HEK293T (cell line): ENCODE results near the gene TMEM61.

Experiments used
- CTCF ChIA-PET: fragments of 350-600 bp; formaldehyde crosslinking; extraction: SDS; loops from one replicate; lab custom pipeline; 2021; ENCODE audit warnings: antibody characterized with exemption, inconsistent platforms; lab: Yijun Ruan, JAX
- POLR2A ChIA-PET: fragments of 350-600 bp; formaldehyde crosslinking; extraction: SDS; loops from one replicate; lab custom pipeline; 2020; ENCODE audit warnings: antibody characterized with exemption, inconsistent platforms; lab: Yijun Ruan, JAX
- DNase-seq: peaks from one replicate; pipeline ENCODE4 v3.0.0; 2012; ENCODE audit warnings: mixed read lengths; ENCODE audit errors: extremely low spot score
- ARNT ChIP-seq: fragments of 450-650 bp; IDR thresholded peaks from 2 replicates; pipeline ENCODE4 v1.6.1; 2017; ENCODE audit warnings: mild to moderate bottlenecking
- BHLHE40 ChIP-seq: fragments of 450-650 bp; IDR thresholded peaks from 2 replicates; pipeline ENCODE4 v1.6.1; 2016; ENCODE audit warnings: mild to moderate bottlenecking, moderate library complexity, borderline replicate concordance
- CTBP1 ChIP-seq: fragments of 450-650 bp; IDR thresholded peaks from 2 replicates; pipeline ENCODE4 v1.6.1; 2016; ENCODE audit warnings: borderline replicate concordance
- ELF4 ChIP-seq: fragments of 450-650 bp; IDR thresholded peaks from 2 replicates; pipeline ENCODE4 v1.6.1; 2017; ENCODE audit warnings: antibody characterized with exemption
- FOXA1 ChIP-seq: fragments of 450-650 bp; IDR thresholded peaks from 2 replicates; pipeline ENCODE4 v1.6.1; 2016; ENCODE audit warnings: mild to moderate bottlenecking
- FOXK2 ChIP-seq: fragments of 450-650 bp; IDR thresholded peaks from 2 replicates; pipeline ENCODE4 v1.6.1; 2016; ENCODE audit warnings: mild to moderate bottlenecking
- FOXM1 ChIP-seq: fragments of 450-650 bp; IDR thresholded peaks from 2 replicates; pipeline ENCODE4 v1.6.1; 2017; ENCODE audit warnings: mild to moderate bottlenecking, borderline replicate concordance
- HDGF ChIP-seq: fragments of 450-650 bp; IDR thresholded peaks from 2 replicates; pipeline ENCODE4 v1.6.1; 2017; ENCODE audit warnings: antibody characterized with exemption, borderline replicate concordance
- L3MBTL2 ChIP-seq: fragments of 450-650 bp; conservative IDR thresholded peaks from 2 replicates; pipeline ENCODE4 v1.6.1; 2016; ENCODE audit warnings: mild to moderate bottlenecking
- LEF1 ChIP-seq: fragments of 450-650 bp; IDR thresholded peaks from 2 replicates; pipeline ENCODE4 v1.6.1; 2017; ENCODE audit warnings: mild to moderate bottlenecking, borderline replicate concordance
- NFRKB ChIP-seq: fragments of 450-650 bp; IDR thresholded peaks from 2 replicates; pipeline ENCODE4 v1.6.1; 2016; ENCODE audit warnings: mild to moderate bottlenecking, moderate library complexity
- SP1 ChIP-seq: fragments of 450-650 bp; IDR thresholded peaks from 2 replicates; pipeline ENCODE4 v1.6.1; 2017
- SUZ12 ChIP-seq: fragments of 450-650 bp; IDR thresholded peaks from 2 replicates; pipeline ENCODE4 v1.6.1; 2016; ENCODE audit warnings: mild to moderate bottlenecking
- TARDBP ChIP-seq: fragments of 450-650 bp; IDR thresholded peaks from 2 replicates; pipeline ENCODE4 v1.6.1; 2016
- ZNF384 ChIP-seq: fragments of 450-650 bp; IDR thresholded peaks from 2 replicates; pipeline ENCODE4 v1.6.1; 2016
- TF ChIP-seq, protein P1 (sequence below): fragments of 450-650 bp; IDR thresholded peaks from 2 replicates; pipeline ENCODE4 v1.6.1; 2016

The TMEM61 gene

DNA sequence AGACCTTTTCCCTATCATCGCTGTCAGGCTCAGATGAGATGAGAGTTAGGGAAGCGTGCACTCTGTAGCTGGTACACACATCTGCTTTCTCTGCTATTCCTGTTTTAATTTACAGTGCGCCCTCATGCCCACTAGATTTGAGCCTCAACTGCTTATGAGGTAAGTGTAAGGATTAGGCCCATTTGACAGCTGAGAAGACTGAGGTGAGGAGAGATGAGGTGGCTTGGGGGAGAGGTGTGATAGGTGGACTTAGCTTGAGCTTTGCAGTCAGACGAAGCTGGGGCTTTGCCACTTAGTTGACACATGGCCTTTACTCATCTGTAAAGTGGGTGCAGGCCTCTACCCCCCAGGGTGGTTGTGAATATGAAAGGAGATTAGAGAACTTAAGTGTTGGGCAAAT is 8.5 kb downstream of the TMEM61 start:
- POLR2A ChIA-PET, result no interaction called here

DNA sequence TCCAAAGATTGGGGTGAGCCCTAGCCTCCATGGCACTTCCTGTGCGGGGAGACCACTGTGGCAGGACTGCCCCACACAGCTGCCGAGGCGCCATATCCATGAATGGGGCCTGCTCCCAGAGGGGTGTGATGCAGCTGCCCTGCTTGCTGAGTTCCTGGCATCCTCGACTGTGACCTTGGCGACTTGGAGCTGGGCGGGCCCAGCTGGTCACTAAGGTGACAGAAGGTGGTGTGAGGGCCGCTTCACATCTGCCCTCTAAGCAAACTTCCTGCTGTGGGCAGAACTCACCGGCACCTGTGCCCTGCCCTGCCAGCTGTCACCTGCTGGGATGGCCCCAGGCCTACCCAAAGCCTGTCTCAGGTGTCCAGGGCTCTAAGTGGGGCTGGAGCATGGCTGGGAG is 9.0 kb downstream of the TMEM61 start:
- POLR2A ChIA-PET, result no interaction called here

More for the DNA sequence above, 8.5 kb downstream of the TMEM61 start:
- no peak for DNase-seq
- TF ChIP-seq ARNT (no peak), FOXK2 (no peak), TARDBP (no peak), FOXA1 (no peak), BHLHE40 (no peak), ZNF384 (no peak), HDGF (no peak), SP1 (no peak), FOXM1 (no peak), SUZ12 (no peak), L3MBTL2 (no peak), LEF1 (no peak), ELF4 (no peak), CTBP1 (no peak), NFRKB (no peak)
- TF ChIP-seq, protein P1, sequence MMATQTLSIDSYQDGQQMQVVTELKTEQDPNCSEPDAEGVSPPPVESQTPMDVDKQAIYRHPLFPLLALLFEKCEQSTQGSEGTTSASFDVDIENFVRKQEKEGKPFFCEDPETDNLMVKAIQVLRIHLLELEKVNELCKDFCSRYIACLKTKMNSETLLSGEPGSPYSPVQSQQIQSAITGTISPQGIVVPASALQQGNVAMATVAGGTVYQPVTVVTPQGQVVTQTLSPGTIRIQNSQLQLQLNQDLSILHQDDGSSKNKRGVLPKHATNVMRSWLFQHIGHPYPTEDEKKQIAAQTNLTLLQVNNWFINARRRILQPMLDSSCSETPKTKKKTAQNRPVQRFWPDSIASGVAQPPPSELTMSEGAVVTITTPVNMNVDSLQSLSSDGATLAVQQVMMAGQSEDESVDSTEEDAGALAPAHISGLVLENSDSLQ, result no peak
- CTCF ChIA-PET, result interaction anchor here (1.4 to 1.7 kb wide), 3 partner anchors 39 to 51 kb away, joined by 3 to 6 read pairs (median 5); no protein-coding TSS in a partner anchor

DNA sequence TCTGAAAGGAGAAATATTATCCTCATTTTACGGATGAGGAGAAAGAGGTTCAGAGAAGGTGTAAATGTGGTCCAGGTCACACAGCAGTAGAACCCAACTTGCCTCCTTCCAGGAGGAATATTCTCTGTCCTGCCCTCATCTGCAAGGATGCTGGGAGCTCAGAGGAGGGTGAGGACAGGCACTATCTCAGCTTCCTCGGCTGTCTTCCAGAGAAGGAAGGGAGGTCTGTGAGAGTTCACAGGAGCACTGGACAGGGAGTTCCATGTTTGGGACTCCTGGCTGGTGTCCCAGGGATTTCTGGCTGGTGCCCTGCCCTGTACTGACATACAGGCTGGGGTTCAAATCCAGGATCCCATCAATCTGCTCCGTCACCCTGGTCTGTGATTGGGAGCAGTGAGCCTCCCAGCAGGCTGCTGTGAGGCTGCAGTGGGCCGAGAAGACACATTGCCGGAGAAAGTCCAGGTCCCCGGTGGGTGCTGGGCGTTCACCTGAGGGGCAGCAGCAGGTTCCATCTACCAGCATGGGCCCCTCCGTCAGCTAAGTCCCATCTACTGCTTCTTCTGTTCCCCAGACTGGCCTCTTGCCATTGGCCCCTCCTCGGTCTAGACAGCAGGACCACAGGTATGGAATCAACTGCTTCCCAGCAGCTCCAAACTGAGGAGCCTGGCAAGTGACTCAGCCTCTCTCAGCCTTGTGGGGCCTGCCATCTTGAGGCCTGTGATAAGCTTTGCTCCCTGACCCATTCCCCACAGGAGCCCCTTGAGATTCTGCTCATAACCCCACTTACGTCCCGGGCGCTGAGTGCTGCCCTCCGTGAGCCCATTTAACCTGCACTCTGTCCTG is 9.8 kb downstream of the TMEM61 start:
- POLR2A ChIA-PET, result no interaction called here
- CTCF ChIA-PET, result interaction anchor here (1.1 to 1.7 kb wide), 5 partner anchors 40 to 52 kb away, joined by 3 to 6 read pairs (median 5); no protein-coding TSS in a partner anchor
- no peak for DNase-seq
- TF ChIP-seq NFRKB (no peak), LEF1 (no peak), SP1 (no peak), FOXK2 (no peak), ELF4 (no peak), SUZ12 (no peak), FOXM1 (no peak), FOXA1 (no peak), L3MBTL2 (no peak), ARNT (no peak), CTBP1 (no peak)
- TF ChIP-seq, protein P1, result no peak

More for the DNA sequence above, 9.0 kb downstream of the TMEM61 start:
- TF ChIP-seq, protein P1, result no peak
- TF ChIP-seq LEF1, result no peak
- TF ChIP-seq TARDBP, result no peak
- no peak for TF ChIP-seq L3MBTL2
- no peak for TF ChIP-seq BHLHE40
- TF ChIP-seq SP1, result no peak
- no peak for TF ChIP-seq HDGF
- TF ChIP-seq FOXA1, result no peak
- no peak for TF ChIP-seq SUZ12
- CTCF ChIA-PET, result interaction anchor here (1.4 to 1.7 kb wide), 3 partner anchors 39 to 52 kb away, joined by 3 to 6 read pairs (median 5); no protein-coding TSS in a partner anchor
- DNase-seq, result no peak

DNA sequence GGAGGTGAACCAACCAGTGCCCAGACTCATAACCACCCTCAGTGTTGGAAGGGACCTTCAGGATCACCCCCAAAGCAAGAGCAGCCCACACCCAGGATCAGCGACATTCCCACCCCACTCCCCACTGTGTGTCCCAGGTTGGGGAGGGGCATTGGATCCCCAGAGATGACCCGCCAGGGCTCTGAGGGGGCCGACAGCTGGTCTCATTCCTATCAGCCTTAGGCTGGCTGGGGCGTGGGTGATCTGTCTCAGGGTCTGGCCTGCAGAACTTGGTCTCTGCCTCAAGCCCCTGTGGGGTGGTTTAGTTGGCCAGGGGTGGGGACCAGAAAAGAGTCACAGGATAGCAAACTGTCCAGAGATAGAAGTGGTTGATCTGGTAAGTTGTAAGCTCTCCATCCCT is 10.5 kb downstream of the TMEM61 start:
- CTCF ChIA-PET, result interaction anchor here (1.1 to 1.4 kb wide), 2 partner anchors 40 to 46 kb away, joined by 5 to 6 read pairs; no protein-coding TSS in a partner anchor
- TF ChIP-seq ARNT (no peak), SP1 (no peak), ZNF384 (no peak), CTBP1 (no peak), SUZ12 (no peak), NFRKB (no peak), ELF4 (no peak)
- DNase-seq, result no peak
- POLR2A ChIA-PET, result no interaction called here

DNA sequence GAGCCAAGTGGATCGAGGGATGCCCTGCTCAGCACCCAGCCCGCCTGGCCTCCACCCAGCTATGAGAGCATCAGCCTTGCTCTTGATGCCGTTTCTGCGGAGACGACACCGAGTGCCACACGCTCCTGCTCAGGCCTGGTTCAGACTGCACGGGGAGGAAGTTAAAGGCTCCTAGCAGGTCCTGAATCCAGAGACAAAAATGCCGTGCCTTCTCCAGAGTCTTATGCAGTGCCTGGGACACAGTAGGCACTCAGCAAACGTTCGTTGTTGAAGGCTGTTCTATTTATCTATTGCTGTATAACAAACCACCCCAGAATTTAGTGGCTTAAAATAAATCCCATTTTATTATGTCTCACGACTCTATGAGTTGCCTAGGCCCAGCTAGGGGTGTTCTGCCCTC is 11.5 kb downstream of the TMEM61 start:
- TF ChIP-seq SUZ12, result no peak
- TF ChIP-seq LEF1, result no peak
- TF ChIP-seq CTBP1, result no peak
- TF ChIP-seq FOXM1, result no peak
- TF ChIP-seq ARNT, result no peak
- TF ChIP-seq HDGF, result no peak
- no peak for TF ChIP-seq ZNF384
- no peak for TF ChIP-seq SP1
- TF ChIP-seq FOXK2, result no peak
- TF ChIP-seq L3MBTL2, result no peak
- no peak for TF ChIP-seq FOXA1
- TF ChIP-seq NFRKB, result no peak
- TF ChIP-seq, protein P1, result no peak
- ChIA-PET CTCF (interaction anchor here (1.4 to 1.7 kb wide), 3 partner anchors 41 to 47 kb away, joined by 5 to 9 read pairs (median 7); no protein-coding TSS in a partner anchor), POLR2A (no interaction called here)
- DNase-seq, result no peak
